Neural cell (in vitro differentiated cells): ENCODE measurements around the gene FXYD6. TPM values are rescaled to one million over a fixed set of nuclear protein-coding genes. Genes with fewer than 3 reads are reported as not detected.
A peak's percentile ranks its signal among the peaks of the same experiment; 100 is the strongest.

Source experiments
- H2AFZ ChIP-seq: fragments of 200-600, 300-800 bp; sonication (generic), shearing (Covaris generic); 2 replicates; pipeline ENCODE4 v1.6.0; 2014; ENCODE audit warnings: low read depth, mild to moderate bottlenecking, antibody characterized with exemption, low read length, moderate library complexity
- H3F3A ChIP-seq: fragments of 200-600 bp; shearing (Covaris generic); 2 replicates; pipeline ENCODE4 v1.6.1; 2016; ENCODE audit warnings: mild to moderate bottlenecking, moderate library complexity, mixed read lengths, antibody characterized with exemption, low read length; ENCODE audit not compliant: insufficient read depth, poor library complexity, severe bottlenecking
- H3K27ac ChIP-seq: fragments of 200-600, 300-800 bp; sonication (generic), shearing (Covaris generic); 2 replicates; pipeline ENCODE4 v1.5.1; 2014; ENCODE audit warnings: mild to moderate bottlenecking, low read length, moderate library complexity
- H3K27me3 ChIP-seq: fragments of 300-800, 200-600 bp; sonication (generic), shearing (Covaris generic); 2 replicates; pipeline ENCODE4 v1.6.0; 2014; ENCODE audit warnings: mild to moderate bottlenecking, low read depth, low read length, moderate library complexity; ENCODE audit not compliant: insufficient read depth
- H3K36me3 ChIP-seq: fragments of 300-800, 200-600 bp; sonication (generic), shearing (Covaris generic); 2 replicates; pipeline ENCODE4 v1.5.1; 2014; ENCODE audit warnings: mild to moderate bottlenecking, antibody characterized with exemption, low read length, moderate library complexity; ENCODE audit not compliant: insufficient read depth
- H3K4me2 ChIP-seq: fragments of 300-800, 200-600 bp; sonication (generic), shearing (Covaris generic); 2 replicates; pipeline ENCODE4 v1.6.0; 2014; ENCODE audit warnings: mild to moderate bottlenecking, low read length
- H3K4me3 ChIP-seq: fragments of 300-800, 200-600 bp; sonication (generic), shearing (Covaris generic); 2 replicates; pipeline ENCODE4 v1.5.1; 2014; ENCODE audit warnings: mild to moderate bottlenecking, low read length, moderate library complexity
- H3K79me2 ChIP-seq: fragments of 200-600 bp; shearing (Covaris generic); replicated peaks from 2 replicates; pipeline ENCODE4 v1.6.0; 2014; ENCODE audit warnings: mild to moderate bottlenecking, low read length, moderate library complexity; ENCODE audit not compliant: insufficient read depth
- H3K9ac ChIP-seq: fragments of 300-800, 200-600 bp; sonication (generic), shearing (Covaris generic); 2 replicates; pipeline ENCODE4 v1.6.1; 2016; ENCODE audit warnings: mild to moderate bottlenecking, low read length, mixed read lengths
- H3K9me2 ChIP-seq: fragments of 200-600 bp; shearing (Covaris generic); 2 replicates; pipeline ENCODE4 v1.6.1; 2016; ENCODE audit warnings: mild to moderate bottlenecking, low read length, mixed read lengths; ENCODE audit not compliant: insufficient read depth
- H3K9me3 ChIP-seq: fragments of 200-600, 300-800 bp; sonication (generic), shearing (Covaris generic); 2 replicates; pipeline ENCODE4 v1.6.1; 2016; ENCODE audit warnings: mild to moderate bottlenecking, mixed run types, low read length, moderate library complexity, mixed read lengths
- H4K20me1 ChIP-seq: fragments of 200-600 bp; shearing (Covaris generic); 2 replicates; pipeline ENCODE4 v1.6.1; 2016; ENCODE audit warnings: mild to moderate bottlenecking, mixed run types; ENCODE audit not compliant: insufficient read depth
- EP300 ChIP-seq: fragments of 450-650 bp; conservative IDR thresholded peaks from 2 replicates; pipeline ENCODE4 v1.6.1; 2014; ENCODE audit warnings: antibody characterized with exemption, mild to moderate bottlenecking, moderate library complexity; ENCODE audit not compliant: poor library complexity, severe bottlenecking
- EZH2 ChIP-seq: fragments of 200-600, 300-800 bp; shearing (Covaris generic), sonication (generic); IDR thresholded peaks from 2 replicates; pipeline ENCODE4 v1.6.1; 2014; ENCODE audit warnings: antibody characterized with exemption, low read length, borderline replicate concordance, mild to moderate bottlenecking; ENCODE audit not compliant: insufficient read depth, poor library complexity, severe bottlenecking
- MXI1 ChIP-seq: fragments of 450-650 bp; conservative IDR thresholded peaks from 2 replicates; pipeline ENCODE4 v1.6.1; 2014; ENCODE audit warnings: antibody characterized with exemption, mild to moderate bottlenecking; ENCODE audit not compliant: poor library complexity, severe bottlenecking
- POLR2AphosphoS5 ChIP-seq: IDR thresholded peaks from 2 replicates; pipeline ENCODE4 v1.6.1; 2012
- RAD21 ChIP-seq: fragments of 450-650 bp; conservative IDR thresholded peaks from 2 replicates; pipeline ENCODE4 v1.6.1; 2014; ENCODE audit warnings: antibody characterized with exemption, mild to moderate bottlenecking, moderate library complexity
- SMC3 ChIP-seq: fragments of 450-650 bp; conservative IDR thresholded peaks from 2 replicates; pipeline ENCODE4 v1.6.1; 2014; ENCODE audit warnings: antibody characterized with exemption, mild to moderate bottlenecking, moderate library complexity; ENCODE audit not compliant: poor library complexity
- TAF1 ChIP-seq: IDR thresholded peaks from 2 replicates; pipeline ENCODE4 v1.6.1; 2012; ENCODE audit warnings: low read depth
- polyA plus RNA-seq: library from polyadenylated mRNA; depleted of rRNA; stranded (reverse); fragments of >200 nt; gene quantifications from 2 replicates; pipeline ENCODE4 v1.2.3, GENCODE V29; 2014
- TF ChIP-seq, protein P1 (sequence below): fragments of 450-650 bp; IDR thresholded peaks from 2 replicates; pipeline ENCODE4 v1.5.1; 2014; ENCODE audit warnings: antibody characterized with exemption, mild to moderate bottlenecking, moderate library complexity; ENCODE audit not compliant: poor library complexity, severe bottlenecking
- TF ChIP-seq, protein P2 (sequence below): IDR thresholded peaks from 2 replicates; pipeline ENCODE4 v1.6.1; 2012; ENCODE audit warnings: borderline replicate concordance

FXYD6 gene
- polyA plus RNA-seq, 1 donor from 2014 or later: 218 TPM

DNA sequence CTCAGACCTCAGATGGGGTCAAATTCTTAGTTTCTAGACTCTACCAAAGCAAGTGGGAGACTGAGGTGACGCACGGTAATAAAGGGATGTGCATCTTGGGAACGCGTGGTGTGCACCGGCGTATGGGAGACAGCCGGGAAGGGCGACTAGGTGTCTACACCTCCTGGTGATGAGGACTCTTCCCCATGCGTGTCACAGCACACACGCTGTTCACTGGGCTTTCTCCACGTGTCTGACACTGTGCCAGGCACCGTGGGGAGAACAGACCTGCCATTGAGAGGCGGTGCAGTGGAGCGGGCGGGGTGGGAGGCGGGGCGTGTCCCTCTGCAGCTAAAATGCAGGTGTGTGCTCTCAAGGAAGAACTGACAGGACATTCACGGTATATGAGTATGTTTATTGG lies 5.3 kb downstream of the FXYD6 start:
- H4K20me1 ChIP-seq: peaks cover 18% of the 10 kb centered on the region
- H3K27ac ChIP-seq: no peak overlapping the region
- H3K79me2 ChIP-seq: peaks cover 96% of the 10 kb centered on the region
- no peak overlapping the region for H2AFZ ChIP-seq
- no peaks in the 10 kb centered on the region for H3K27me3 ChIP-seq
- H3F3A ChIP-seq: no peaks in the 10 kb centered on the region
- no peaks in the 10 kb centered on the region for H3K9me2 ChIP-seq
- H3K9me3 ChIP-seq: no peaks in the 10 kb centered on the region
- no peaks in the 10 kb centered on the region for H3K36me3 ChIP-seq
- no peak overlapping the region for H3K9ac ChIP-seq
- TF ChIP-seq TAF1 (no peak), POLR2AphosphoS5 (no peak)
- no peak overlapping the region for H3K4me2 ChIP-seq
- H3K4me3 ChIP-seq: peak overlapping the region; percentile 43

DNA sequence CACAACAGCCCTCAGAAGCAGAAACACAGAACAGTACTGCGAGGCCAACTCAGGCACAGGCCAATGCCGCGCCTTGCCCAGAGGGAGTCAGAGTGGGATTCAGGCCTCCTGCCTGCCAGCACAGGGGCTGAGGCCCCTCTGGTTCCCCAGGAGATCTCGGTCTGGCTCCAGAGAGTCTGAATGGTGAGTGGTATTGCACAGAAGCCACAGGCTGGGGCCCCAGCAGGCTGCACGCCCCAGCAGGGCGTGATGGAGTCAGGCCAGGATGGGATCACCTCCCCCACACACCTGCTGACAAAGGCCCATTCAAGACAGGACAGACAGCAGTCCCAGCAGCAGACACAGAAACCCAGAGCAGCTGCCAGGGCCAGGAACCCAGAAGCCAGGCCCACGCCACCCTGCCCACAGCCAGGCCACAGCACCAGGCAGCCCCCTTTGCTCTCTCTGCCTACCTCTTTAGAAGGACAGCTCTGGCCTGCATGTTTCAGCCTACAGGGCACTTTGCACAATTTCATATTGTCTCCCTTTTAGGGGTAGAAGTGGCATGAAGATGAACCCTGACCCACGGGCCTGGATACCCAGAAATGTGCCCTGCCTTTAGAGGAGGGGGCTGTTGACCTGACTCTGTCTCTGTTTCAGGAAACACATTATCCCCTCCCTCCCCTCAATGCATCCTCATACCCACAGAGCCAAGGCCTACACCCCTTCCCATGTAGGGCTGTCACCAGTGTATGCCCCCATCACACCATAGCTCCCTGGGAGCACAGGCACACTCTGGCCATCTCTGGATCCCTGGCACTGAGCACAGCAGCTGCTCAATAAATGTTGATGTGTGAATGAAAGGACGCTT lies 6.1 kb downstream of the FXYD6 start:
- H3K27me3 ChIP-seq: no peaks in the 10 kb centered on the region
- no peak overlapping the region for H2AFZ ChIP-seq
- H4K20me1 ChIP-seq: peaks cover 18% of the 10 kb centered on the region
- H3K9me3 ChIP-seq: no peaks in the 10 kb centered on the region
- H3F3A ChIP-seq: no peaks in the 10 kb centered on the region
- peak overlapping the region; percentile 20 for H3K9ac ChIP-seq
- TF ChIP-seq EZH2 (no peak), TAF1 (no peak), POLR2AphosphoS5 (no peak), SMC3 (no peak), MXI1 (no peak), RAD21 (no peak), EP300 (no peak)
- TF ChIP-seq, protein P1, sequence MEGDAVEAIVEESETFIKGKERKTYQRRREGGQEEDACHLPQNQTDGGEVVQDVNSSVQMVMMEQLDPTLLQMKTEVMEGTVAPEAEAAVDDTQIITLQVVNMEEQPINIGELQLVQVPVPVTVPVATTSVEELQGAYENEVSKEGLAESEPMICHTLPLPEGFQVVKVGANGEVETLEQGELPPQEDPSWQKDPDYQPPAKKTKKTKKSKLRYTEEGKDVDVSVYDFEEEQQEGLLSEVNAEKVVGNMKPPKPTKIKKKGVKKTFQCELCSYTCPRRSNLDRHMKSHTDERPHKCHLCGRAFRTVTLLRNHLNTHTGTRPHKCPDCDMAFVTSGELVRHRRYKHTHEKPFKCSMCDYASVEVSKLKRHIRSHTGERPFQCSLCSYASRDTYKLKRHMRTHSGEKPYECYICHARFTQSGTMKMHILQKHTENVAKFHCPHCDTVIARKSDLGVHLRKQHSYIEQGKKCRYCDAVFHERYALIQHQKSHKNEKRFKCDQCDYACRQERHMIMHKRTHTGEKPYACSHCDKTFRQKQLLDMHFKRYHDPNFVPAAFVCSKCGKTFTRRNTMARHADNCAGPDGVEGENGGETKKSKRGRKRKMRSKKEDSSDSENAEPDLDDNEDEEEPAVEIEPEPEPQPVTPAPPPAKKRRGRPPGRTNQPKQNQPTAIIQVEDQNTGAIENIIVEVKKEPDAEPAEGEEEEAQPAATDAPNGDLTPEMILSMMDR: no peak
- TF ChIP-seq, protein P2, sequence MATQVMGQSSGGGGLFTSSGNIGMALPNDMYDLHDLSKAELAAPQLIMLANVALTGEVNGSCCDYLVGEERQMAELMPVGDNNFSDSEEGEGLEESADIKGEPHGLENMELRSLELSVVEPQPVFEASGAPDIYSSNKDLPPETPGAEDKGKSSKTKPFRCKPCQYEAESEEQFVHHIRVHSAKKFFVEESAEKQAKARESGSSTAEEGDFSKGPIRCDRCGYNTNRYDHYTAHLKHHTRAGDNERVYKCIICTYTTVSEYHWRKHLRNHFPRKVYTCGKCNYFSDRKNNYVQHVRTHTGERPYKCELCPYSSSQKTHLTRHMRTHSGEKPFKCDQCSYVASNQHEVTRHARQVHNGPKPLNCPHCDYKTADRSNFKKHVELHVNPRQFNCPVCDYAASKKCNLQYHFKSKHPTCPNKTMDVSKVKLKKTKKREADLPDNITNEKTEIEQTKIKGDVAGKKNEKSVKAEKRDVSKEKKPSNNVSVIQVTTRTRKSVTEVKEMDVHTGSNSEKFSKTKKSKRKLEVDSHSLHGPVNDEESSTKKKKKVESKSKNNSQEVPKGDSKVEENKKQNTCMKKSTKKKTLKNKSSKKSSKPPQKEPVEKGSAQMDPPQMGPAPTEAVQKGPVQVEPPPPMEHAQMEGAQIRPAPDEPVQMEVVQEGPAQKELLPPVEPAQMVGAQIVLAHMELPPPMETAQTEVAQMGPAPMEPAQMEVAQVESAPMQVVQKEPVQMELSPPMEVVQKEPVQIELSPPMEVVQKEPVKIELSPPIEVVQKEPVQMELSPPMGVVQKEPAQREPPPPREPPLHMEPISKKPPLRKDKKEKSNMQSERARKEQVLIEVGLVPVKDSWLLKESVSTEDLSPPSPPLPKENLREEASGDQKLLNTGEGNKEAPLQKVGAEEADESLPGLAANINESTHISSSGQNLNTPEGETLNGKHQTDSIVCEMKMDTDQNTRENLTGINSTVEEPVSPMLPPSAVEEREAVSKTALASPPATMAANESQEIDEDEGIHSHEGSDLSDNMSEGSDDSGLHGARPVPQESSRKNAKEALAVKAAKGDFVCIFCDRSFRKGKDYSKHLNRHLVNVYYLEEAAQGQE: no peak
- H3K27ac ChIP-seq: no peak overlapping the region
- no peaks in the 10 kb centered on the region for H3K9me2 ChIP-seq
- peaks cover 99% of the 10 kb centered on the region for H3K79me2 ChIP-seq
- no peaks in the 10 kb centered on the region for H3K36me3 ChIP-seq
- peak overlapping the region; percentile 43 for H3K4me3 ChIP-seq
- no peak overlapping the region for H3K4me2 ChIP-seq
